ENCODE results near the gene RUBCN.
"Not testable (repeated sequence)": the region's sequence is repeated elsewhere in the genome, so short reads cannot be mapped to it uniquely, and the experiment has no call there.

RUBCN gene

GRCh38 chr3:197659144-197659543 is 77.6 kb downstream of the RUBCN start:
- not testable (repeated sequence) for DNase-seq

DNA sequence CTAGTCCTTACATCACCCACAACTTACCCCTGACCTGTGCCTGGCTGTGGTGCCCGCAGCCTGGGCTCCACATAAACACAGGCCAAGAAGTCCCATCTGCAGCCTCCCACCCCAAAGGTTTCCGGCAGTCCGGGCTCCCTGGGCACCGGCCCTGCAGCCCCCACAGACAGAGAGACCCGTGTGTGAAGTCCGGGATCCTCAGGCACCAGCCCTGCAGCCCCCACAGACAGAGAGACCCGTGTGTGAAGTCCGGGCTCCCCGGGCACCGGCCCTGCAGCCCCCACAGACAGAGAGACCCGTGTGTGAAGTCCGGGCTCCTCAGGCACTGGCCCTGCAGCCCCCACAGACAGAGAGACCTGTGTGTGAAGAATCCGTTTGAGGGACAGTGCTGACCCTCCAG is 78.0 kb downstream of the RUBCN start:
- DNase-seq: not testable (repeated sequence)

DNA sequence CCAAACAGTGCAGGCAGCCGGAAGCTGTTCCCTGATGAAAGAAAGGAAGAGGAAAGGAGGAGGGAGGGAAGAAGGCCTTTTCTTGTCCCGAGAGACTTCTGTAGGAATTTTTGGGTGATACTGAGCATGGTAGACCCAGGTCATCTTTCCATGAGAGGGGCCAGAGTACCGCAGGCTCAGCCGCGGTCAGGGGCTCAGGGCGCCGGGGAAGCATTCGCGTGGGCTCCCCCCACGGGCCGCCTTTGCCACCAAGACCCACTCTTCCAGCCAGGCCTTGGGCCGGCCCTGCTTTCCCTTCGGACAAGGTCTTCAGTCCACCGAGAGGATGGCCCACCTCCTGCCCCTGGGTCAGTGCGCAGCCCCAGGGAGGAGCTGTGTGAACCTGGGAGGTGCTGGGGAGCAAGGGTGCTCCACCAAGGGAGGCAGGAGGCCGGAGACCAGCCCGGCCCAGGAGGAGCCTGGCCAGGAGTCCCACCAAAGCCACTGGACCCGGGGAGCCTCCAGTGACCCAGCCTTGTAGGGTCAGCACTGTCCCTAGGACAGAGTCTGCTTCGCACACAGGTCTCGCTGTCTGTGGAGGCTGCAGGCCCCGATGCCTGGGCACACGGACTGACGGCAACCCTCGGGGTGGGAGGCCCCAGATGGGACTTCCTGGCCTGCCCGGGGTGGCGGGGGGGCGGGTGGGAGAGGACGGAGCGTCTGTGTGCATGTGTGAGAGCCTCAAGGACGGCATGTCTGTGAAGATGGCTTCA is 79.0 kb downstream of the RUBCN start:
- DNase-seq: not testable (repeated sequence)

DNA sequence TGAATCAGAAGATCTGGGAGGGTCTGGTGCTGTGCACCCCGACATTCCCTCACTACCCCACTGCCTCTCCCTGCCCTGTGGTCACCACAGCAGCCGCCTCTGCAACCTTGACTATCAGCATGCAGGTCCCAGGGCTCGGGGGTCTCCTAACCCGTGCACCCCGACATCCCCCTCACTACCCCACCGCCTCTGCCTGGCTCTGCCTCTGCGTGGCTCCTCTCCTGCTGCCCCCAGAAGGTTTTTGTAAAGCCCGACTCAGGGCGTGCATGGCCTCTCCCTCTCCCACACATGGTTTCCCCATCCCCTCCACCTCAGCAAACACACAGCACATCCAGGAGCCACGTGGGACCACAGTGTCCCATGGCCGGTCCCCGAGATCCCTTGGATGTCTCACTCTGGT is 79.7 kb downstream of the RUBCN start:
- not testable (repeated sequence) for DNase-seq

- DNase-seq: not testable (repeated sequence)
Measured at GRCh38 chr3:197656129-197656528, 80.6 kb downstream of the RUBCN start.

DNA sequence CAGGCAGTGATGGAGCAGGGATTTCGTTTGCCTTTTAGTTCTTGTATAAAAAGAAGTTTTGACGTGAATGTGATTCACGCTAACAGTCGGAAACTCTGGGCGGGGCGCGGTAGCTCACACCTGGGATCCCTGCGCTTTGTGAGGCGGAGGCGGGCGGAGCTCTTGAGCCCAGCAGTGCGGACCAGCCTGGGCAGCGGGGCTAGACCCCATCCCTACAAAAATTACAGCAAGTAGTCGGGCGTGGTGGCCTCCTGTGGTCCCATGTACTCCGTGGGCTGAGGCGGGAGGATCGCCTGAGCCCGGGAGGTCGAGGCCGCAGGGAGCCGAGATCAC is 81.7 kb downstream of the RUBCN start:
- DNase-seq: not testable (repeated sequence)

DNA sequence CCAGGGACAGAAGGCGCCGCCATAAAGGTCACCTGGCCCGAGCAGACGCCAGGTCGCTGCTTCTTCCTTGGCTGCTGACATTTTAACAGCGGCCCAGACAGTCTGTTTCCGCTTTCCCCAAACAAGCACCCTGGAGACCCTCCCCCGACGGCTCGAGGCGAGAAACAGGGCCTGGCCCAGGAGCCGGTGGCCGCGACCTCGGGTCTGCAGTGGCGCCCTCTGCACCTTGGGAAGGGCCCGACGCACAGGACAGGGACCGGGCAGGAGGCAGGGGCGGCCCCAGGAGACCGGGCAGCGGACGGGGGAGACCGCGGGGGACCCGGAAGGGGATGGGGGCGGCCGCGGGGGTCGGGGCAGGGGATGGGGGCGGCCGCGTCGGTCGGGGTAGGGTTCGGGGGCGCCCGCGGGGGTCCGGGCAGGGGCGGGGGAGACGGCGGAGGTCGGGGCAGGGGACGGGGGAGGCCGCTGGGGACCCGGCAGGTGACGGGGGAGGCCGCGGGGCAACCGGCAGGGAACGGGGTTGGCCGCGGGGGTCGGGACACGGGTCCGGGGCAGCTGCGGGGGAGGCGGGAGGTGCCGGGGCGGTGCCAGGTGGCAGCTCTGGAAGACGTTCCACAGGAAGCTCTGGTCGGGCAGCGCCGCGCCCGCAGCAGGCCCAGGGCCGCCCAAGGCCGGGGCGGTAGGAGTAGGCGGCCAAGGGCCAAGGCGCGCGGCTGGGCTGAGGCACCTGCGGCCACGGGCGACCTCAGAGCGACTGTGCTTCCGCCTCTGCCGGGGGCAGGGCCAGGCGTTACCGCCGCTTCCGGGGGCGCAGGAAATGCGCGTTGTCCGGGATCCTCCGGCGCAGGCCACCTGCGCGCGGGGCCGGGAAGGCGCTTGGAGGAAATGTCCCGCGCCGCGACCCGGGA is 82.4 kb downstream of the RUBCN start:
- DNase-seq: not testable (repeated sequence)

- DNase-seq: not testable (repeated sequence)
Measured at GRCh38 chr3:197652860-197653259, 83.8 kb downstream of the RUBCN start.

GRCh38 chr3:197647649-197648048 is 89.1 kb downstream of the RUBCN start:
- not testable (repeated sequence) for DNase-seq

GRCh38 chr3:197647191-197647590 is 89.5 kb downstream of the RUBCN start:
- not testable (repeated sequence) for DNase-seq

DNA sequence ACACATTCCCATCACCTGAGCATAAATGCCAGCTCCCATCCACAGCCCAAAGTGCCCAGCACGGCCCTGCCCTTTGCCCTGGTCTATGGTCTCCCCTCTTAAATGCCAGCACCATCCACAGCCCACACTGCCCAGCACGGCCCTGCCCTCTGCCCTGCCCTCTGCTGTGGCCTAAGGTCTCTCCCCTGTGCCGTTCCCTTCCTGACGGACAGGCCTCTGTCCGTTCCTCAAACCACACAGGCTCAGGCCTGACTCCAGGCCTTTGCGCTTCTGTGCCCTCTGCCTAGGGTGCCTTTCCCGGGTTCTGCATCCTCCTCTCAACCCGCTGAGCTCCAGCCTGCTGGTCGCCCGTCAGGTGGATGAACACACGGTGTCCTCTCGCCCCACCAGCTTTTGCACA is 90.4 kb downstream of the RUBCN start:
- DNase-seq: not testable (repeated sequence)

DNA sequence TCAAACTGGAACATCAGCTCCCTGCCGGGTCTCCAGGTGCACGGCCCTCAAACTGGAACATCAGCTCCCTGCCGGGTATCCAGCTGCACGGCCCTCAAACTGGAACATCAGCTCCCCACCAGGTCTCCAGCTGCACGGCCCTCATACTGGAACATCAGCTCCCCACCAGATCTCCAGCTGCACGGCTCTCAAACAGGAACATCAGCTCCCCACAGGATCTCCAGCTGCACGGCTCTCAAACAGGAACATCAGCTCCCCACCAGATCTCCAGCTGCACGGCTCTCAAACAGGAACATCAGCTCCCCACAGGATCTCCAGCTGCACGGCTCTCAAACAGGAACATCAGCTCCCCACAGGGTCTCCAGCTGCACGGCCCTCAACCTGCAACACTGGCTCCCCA is 99.1 kb downstream of the RUBCN start:
- DNase-seq: not testable (repeated sequence)

- DNase-seq: not testable (repeated sequence)
Measured at GRCh38 chr3:197631989-197632388, 104.7 kb downstream of the RUBCN start.

DNA sequence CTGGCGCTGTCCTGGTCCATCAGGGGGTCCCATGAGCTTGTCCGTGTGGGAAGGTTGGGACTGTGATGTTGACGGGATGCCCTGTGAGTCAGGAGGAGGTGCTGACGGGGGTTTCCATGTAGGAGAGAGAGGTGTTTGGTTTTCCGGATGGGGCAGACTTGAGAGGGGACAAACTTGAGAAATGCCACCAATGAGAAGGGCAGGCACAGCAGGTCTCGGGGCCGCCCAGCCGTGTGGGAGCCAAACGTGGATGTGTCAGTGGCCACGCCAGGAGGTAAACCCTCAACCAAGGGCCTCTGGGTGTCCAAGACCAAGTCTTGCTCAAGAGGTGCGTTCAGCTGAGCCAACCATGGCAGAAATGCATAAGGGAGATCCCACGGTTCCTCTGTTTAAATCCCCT is 105.9 kb downstream of the RUBCN start:
- not testable (repeated sequence) for DNase-seq

DNA sequence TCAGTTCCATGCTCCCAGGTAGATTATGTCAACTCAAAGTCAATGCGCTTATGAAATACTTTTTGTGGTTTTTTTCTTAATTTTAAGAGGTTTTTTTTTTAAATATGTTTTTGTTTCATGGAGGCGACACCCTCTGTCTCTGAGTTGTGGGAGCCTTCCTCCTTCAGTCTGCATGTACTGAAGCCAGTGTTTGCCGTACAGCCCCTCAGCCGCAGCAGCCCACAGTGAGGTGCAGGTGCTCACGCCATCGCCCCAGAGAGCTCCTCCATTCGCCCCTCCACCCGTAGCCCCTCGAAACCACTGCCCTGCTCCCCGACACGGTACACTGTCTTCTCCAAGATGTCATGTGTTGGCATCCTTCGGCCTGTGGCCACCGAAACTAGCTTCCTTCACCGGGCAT is 107.4 kb downstream of the RUBCN start:
- DNase-seq: not testable (repeated sequence)

- TF ChIP-seq POLR2A (IDR thresholded peaks at IDR 0.05; ENCODE audit: low read length): peak; percentile 51
- DNase-seq: not testable (repeated sequence)
Measured at GRCh38 chr3:197627772-197628523, 108.8 kb downstream of the RUBCN start.

GRCh38 chr3:197627158-197627771 is 109.4 kb downstream of the RUBCN start:
- DNase-seq: not testable (repeated sequence)

- DNase-seq: not testable (repeated sequence)
Measured at GRCh38 chr3:197626404-197627157, 110.1 kb downstream of the RUBCN start.

- not testable (repeated sequence) for DNase-seq
Measured at GRCh38 chr3:197621478-197621877, 115.2 kb downstream of the RUBCN start.
